Measurements from ENCODE around the gene TMCO5A. TPM values are rescaled to one million over a fixed set of nuclear protein-coding genes. Genes with fewer than 3 reads are reported as not detected.

The TMCO5A gene
- total RNA-seq, 2 donors from 2014 or later = not detected

GRCh38 chr15:37995461-37996347 lies 61.3 kb downstream of the TMCO5A start:
- TF ChIP-seq, protein P1, sequence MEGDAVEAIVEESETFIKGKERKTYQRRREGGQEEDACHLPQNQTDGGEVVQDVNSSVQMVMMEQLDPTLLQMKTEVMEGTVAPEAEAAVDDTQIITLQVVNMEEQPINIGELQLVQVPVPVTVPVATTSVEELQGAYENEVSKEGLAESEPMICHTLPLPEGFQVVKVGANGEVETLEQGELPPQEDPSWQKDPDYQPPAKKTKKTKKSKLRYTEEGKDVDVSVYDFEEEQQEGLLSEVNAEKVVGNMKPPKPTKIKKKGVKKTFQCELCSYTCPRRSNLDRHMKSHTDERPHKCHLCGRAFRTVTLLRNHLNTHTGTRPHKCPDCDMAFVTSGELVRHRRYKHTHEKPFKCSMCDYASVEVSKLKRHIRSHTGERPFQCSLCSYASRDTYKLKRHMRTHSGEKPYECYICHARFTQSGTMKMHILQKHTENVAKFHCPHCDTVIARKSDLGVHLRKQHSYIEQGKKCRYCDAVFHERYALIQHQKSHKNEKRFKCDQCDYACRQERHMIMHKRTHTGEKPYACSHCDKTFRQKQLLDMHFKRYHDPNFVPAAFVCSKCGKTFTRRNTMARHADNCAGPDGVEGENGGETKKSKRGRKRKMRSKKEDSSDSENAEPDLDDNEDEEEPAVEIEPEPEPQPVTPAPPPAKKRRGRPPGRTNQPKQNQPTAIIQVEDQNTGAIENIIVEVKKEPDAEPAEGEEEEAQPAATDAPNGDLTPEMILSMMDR (conservative IDR thresholded peaks at IDR 0.05) = peak; percentile 83
- 41 to 45% methylated on average over 5 to 8 of the region's 8 CpGs for WGBS, 2 experiments (ENCODE audit: insufficient coverage in 1 of 2, insufficient read length in 1 of 2)
- Histone ChIP-seq H3K4me3 (ENCODE audit: low read length) (no peak overlapping the region), H3K27ac (ENCODE audit: low read depth, low read length) (no peak overlapping the region), H3K36me3 (ENCODE audit: control insufficient read depth, insufficient read depth, low read length) (no peaks in the 10 kb centered on the region), H3K4me1 (ENCODE audit: control insufficient read depth, insufficient read depth, low read length) (peaks cover 9% of the 10 kb centered on the region), H3K27me3 (ENCODE audit: control insufficient read depth, insufficient read depth, low read length, poor library complexity, severe bottlenecking) (no peaks in the 10 kb centered on the region), H3K9ac (ENCODE audit: extremely low read depth, low read length, poor library complexity, severe bottlenecking) (no peak overlapping the region), H3K9me3 (ENCODE audit: control insufficient read depth, low read length) (peaks cover 16% of the 10 kb centered on the region)
- Mint-ChIP-seq H3K9me3 (peaks cover 12% of the 10 kb centered on the region), H3K4me3 (no peak overlapping the region), H3K27me3 (ENCODE audit: insufficient read depth) (peaks cover 3% of the 10 kb centered on the region), H3K4me1 (peaks cover 15% of the 10 kb centered on the region), H3K27ac (no peak overlapping the region), H3K36me3 (ENCODE audit: low read depth) (no peaks in the 10 kb centered on the region)
- DNase-seq = no peak
